Cerebellar cortex (tissue), 1 donor: ENCODE measurements around the gene UGT1A6.
"Not testable (repeated sequence)": the region's sequence is repeated elsewhere in the genome, so short reads cannot be mapped to it uniquely, and the experiment has no call there.

ENCODE experiments used
- DNase-seq: peaks from one replicate; pipeline ENCODE4 v3.0.0-alpha.2; 2015; ENCODE audit warnings: low spot score

Gene UGT1A6

DNA sequence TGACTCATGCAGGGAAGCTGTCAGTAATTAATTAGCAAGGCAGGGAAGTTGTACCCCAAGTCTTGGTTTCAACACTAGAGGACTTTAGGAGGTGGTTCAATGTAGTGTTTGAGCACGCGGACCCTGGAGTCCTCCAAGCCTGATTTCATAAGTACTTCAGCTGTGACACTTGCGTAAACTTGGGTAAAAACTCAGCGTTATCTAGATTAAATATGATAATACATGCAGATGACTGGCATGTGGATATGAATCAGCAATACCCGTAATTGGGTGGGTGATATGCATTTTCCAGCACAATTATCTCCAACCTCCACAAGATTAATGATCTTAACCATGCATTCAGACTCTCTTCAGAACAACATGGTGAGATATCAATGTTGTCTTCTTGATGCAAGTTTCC is 5.8 kb upstream of the UGT1A6 start:
- DNase-seq, result no peak

DNA sequence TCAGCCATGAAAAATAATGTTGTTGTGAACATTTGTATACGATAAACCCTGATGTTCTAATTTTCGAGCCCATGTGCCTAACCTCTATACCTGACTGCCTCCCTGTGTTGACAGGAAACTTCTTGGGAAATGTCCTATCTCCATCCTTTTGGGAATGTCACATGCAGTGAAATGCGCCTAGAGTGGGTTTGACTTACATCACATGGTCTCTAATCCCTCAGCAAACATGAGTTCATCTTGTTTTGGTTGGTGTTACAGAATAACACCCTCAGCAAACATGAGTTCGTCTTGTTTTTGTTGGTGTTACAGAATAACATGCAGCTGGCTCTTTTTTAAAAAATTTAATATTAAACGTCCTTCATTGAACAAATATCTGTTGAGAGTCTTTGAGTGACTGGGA is 4.3 kb upstream of the UGT1A6 start:
- no peak for DNase-seq

DNA sequence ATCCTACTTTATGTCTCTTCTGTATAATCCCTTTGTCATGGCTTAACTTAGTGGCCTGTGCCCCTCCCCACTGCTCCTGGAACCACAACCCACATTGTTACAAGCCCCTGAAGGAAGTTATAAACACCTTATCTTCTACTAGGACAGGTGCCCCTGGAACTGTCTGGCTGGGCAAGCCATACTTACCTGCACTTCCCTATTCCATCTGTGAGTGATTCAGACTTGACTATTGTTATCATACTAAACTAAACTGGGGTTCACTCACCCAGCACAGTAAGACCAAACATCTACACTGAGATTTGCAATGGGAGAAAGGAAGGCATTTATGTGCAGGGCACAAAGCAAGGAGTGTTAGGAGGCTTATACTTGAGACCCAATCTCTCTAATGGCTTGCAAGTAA is 3.7 kb upstream of the UGT1A6 start:
- DNase-seq, result no peak

DNA sequence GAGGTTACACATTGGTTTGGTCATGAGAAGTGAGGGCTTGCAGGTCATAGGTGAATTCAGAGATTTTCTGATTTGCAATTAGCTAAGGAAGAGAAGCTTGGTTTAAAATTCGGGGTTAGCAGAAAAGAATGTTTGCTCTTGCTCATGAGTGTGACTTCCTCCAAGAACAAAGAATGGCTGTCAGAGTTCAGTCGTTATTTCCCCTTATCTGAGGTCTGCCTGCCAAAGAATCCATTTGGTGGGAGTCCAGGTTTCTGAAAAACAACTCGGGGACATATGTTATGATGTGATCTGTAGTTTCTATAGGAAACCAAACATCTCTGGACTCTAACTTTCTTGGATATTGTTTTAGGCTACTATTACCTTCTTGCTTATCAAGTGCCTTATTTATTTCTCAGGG is 3.2 kb upstream of the UGT1A6 start:
- no peak for DNase-seq

DNA sequence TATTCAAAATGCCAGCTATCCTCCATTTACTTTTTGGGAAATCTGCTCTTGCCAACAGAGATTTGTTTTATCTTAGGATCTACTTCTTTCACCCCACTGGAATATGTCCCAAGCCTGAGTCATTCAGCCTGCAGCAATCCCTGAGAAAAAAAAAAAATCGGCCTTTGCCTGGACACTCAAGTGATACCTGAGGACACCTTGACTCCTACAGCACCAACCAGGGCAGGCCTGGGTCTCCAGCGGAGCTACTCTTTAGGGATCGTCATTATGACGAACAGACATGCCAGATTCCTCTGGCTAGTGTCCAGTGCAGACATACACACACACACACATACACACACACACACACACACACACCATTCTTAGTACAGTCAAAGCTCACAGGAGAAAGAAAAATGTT is 2.2 kb upstream of the UGT1A6 start:
- DNase-seq, result no peak

DNA sequence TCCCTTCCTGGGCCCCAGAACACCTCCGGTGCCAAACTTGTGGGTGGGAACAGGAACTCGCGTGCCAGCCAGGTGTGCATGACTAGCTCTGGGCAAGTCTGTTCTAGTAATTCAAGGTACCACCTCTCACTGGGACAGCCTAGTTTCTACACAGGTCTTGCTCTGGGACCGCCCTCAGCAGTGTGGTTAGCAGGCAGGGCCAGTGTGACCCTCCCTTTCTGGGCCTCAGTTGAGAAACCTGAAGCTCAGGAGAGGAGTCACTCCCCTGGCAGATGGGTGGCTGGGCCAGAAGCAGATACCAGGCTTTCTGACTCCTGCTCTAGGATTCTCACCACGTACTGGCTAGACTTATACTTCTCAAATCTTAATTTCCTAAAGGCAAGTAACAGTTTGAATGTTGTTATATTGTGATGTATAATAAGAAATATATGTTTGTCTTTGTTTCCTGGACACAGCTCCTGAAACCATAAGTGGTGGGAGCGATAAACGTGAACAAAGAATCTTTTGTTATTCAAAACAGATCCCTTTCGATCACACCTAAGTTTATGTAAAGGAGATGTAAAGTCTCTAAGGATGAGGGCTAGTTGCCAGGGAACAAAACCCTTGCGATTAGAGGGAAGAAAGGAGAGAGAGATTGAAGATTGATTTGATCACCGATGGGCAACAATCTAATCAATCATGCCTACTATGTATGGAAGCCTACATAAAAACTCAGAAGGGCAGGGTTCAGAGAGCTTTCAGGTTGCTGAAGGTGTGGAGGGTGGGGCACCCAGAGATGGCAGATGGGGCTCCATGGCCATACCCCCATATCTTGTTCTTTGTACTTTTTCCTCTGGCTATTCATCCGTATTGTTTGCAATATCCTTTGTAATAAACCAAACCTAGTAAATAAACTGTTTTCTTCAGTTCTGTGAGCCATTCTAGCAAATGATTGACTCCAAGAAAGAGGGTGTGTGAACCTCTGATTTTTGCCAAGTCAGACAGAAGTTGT is 952 bp upstream of the UGT1A6 start:
- no peak for DNase-seq

DNA sequence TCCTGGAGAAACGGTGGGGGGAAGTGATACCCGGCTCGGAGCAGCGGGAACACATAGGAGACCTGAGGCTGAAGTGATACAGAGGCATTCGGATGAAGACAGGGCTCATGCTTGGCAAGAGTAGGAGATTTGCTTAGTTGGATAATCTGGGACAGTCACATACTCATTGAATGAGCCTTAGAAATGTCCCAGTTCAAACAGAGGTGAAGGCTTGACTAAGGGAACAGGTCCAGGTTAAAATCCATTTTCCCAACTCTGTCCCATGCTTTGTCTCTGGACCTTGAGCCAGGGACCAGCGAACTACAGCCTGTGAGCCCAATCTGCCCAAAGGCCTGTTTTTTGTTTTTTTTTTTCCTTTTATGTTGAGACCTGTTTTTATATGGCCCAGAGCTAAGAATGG is 1.3 kb downstream of the UGT1A6 start:
- DNase-seq, result no peak

DNA sequence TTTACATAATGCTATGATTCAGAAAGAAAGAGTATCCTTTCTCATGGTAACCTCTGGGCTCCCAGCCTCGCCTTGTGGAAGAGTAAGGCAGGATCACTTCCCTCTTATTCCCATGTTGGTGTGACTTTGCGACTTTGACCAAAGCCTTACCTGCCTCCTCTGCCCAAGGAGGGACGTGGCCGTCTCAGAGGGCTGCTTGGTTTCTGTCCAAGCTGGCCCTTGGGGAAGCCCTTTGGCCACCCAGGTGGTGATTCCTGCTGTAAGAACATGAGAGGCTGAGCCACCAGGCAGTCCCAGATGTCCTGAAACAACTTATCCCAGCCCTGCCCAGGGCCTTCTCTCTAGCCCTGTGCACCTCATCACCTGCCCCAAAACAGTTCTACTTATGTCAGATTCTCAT is 6.0 kb downstream of the UGT1A6 start:
- DNase-seq, result no peak

DNA sequence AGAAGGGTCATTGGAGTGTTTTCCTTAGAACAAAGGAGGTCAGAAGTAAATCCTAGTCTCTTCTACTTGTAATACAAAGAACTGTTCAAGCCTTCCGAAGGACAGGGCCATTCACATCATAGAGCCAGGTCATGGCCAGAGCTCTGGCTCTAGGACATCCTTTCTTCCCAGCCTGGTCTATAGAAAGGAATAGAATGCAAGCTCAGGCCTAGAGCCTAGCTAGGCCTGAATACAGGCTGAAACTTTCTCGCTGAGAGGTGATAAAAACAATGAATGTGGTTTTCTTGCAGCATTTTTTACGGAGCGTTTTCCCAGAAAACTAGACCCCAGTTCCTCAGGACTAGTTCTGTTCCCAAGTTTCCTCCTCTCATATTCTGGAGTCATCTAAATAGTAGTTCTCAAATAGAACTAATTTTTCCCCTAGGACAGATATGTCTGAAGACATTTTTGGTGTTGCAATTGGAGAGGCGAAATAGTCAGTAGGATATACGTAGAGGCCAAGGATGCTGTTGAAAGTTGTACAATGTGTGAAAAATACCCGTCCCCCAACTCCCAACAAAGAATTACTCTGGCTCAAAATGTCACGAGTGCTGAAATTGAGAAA is 6.8 kb downstream of the UGT1A6 start:
- DNase-seq, result no peak

DNA sequence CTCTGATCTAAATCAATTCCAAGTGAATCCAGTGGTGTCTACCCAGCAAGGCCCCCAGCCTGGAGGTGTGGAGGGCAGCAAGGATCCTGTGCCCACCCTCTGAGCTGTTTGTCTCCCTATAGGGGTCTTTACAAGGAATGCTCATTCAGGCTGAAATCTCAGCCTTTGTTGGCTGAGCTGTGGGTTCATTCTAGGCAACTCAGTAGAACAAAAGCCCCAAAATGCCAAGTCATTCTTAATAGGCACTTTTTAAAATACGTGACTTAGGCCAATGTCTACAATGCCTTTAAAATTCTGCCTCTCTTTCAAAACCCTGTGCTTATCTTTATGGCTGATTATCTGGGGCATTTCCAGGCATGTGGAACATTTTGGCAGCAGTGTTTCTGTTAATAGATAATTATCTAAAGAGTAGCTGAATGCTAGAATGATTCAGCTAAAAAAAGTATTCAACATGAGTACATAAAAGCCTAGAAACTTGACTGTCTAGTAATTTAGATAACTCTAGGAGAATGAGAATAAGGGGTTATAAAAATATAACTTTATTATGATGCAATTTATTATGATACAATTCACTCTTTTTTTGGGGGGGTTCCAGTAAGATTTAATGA is 7.4 kb downstream of the UGT1A6 start:
- no peak for DNase-seq

DNA sequence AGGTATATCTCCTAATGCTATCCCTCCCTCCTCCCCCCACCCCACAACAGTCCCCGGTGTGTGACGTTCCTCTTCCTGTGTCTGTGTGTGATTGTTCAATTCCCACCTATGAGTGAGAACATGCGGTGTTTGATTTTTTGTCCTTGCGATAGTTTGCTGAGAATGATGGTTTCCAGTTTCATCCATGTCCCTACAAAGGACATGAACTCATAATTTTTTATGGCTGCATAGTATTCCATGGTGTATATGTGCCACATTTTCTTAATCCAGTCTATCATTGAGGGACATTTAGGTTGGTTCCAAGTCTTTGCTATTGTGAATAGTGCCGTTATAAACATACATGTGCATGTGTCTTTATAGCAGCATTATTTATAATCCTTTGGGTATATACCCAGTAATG is 8.2 kb downstream of the UGT1A6 start:
- DNase-seq, result not testable (repeated sequence)

DNA sequence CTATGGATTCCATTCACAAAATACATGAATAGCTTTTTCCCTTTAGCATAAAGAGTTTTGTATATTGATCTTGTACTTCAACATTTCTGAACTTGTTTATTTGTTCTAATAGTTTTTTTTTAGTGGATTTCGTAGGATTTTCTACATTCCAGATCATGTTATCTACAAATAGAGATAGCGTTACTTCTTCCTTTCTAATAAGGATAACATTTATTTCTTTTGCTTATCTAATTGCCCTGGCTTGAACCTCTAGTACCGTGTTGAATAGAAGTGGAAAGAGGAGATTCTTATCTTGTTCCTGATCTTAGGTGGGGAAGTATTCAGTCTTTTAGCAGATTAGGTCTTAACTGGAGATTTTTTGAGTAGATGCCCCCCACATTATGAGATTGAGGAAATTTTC is 9.5 kb downstream of the UGT1A6 start:
- no peak for DNase-seq

DNA sequence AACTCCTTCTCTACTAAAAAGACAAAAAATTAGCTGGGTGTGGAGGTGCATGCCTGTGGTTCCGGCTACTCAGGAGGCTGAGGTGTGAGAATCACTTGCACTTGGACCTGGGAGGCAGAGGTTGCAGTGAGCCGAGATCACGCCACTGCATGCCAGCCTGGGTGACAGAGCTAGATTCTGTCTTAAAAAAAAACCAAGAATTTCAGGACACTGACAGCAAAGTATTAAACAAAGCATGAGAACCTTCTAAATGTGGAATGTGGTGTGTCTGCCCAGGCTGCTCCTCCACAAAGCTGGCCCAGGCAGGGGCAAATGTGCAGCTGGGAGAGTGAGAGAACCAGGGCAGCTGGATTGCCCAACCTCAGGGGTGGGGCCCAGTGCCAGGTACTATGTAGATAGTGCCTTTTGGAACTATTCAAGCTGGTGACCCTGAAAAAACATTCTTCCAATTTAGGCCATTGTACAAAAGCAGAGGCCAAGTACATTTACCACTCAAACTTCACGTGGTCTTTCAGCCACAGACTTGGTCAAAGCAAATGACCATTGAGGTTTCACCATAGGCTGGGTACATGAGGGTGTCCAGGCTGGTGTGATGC is 13.3 kb downstream of the UGT1A6 start:
- no peak for DNase-seq

DNA sequence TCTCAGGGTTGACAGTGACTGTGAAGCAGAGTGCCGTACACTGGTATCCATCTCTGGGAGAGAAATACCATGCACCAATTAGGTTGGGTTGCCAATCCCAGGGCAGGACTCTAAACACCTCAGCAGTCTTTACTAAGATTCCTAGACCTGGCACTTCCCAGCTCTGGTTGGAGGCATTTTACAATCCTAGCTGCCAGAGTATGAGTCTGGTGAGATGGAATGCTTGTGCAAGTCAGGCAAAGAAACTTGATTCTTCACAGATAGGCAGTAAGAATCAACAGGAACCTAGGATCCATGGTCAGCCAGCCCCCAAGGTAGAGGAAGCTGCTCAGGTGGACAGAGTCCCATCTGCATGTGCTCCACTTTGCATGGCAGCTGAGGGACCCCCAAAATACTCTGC is 14.0 kb downstream of the UGT1A6 start:
- no peak for DNase-seq

DNA sequence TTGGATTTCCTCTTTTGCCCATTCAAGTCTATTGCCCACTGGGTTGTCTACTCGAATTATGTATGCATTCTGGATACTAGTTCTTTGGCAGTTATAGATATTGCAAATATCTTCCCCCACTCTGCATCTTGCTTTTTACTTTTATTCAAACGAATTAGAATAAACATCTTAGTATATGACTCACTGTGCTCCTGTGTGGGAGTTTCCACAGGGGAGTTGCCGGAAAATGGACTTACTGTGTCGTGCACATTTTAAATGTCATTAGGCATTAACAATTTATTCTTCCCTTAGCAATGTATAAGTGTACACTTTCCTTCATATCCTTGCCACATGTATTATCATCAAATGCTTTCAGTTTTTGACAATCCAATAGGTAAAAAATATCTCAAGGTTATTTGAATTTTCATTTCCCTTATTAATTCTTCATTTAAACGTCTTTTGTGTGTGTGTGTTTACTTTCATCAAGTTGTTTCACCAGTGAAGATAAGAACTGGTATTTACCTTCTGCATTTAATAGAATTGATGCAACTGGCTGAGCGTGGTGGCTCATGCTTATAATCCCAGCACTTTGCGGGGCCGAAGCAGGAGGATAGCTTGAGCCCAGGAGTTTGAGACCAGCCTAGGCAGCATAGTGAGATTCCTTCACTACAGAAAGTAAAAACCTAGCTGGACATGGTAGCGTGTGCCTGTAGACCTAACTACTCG is 15.4 kb downstream of the UGT1A6 start:
- no peak for DNase-seq

DNA sequence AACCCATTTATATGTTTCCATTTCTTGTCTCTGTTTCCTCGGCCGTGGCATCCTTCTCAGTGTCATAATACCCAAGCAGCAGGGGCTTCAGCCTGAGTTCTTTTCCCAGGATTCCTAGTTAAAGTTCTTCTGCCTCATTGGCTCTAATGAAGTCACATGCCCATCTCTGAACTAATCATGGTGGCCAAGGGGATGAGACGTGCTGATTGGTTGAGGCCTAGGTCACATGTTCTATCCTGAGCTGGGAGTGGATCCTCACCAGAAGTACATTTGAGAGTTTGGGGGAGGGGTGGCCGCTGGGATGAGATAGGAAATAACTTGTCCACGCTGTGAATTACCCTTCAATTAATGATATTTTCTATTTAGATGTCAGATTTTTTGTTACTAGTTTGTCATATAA is 16.3 kb downstream of the UGT1A6 start:
- no peak for DNase-seq

DNA sequence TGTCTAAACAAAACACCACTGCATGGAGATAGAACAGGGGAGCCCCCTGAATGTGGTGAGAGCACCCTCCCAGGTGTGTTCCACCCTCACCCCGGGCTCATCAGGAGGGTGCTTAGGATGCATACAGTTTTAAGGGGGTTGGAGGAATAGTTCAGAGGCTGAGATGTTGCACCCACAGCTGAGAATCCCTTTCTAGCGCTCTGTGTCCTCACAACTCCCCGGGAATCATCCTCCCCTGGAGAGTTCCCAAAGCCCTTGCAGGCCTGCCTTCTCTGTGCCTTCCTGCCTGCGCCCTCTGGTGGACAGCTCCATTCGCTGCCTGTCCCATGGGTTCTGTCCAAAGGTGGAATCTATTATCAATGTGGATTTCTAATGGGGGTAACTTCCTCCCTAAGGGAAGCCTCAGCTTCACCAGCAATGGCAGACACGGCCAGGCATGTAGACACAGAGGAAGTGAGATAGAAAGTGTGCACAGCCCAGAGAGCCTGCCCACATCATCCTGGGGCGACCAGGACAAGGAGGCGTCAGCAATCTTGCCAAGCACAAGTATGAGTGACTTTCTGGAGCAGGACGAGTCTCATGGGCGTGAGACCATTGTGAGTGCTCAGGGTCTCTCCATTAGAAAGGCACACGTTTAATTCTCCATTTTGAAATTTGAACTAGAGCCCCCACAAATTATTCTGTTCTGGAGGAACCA is 18.8 kb downstream of the UGT1A6 start:
- DNase-seq, result peak; percentile 52

DNA sequence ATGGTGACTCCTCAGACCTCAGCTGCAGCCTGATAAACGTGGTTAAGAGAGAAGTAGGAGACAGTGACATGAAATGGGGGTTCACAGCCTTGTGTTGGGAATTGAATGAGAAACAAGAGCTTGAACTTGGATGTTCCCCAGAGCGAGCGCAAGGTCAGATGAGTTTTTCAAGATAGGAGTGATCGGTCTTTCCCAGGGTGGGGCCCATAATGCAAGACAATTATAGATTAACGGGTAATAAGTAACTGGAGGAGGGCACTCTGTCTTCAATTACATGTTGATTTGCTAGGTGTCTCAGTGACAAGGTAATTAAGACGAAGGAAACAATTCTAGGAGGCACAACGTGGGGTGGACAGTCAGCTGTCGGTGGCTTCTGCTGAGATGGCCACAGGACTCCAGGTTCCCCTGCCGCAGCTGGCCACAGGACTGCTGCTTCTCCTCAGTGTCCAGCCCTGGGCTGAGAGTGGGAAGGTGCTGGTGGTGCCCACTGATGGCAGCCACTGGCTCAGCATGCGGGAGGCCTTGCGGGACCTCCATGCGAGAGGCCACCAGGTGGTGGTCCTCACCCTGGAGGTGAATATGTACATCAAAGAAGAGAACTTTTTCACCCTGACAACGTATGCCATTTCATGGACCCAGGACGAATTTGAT is 20.0 kb downstream of the UGT1A6 start, which contains the start of gene UGT1A5:
Gene UGT1A5, plus strand, starts transcription at position 297 of the 651 bp plus-strand sequence. Its CDS starts 85 bp downstream, at position 382.
- DNase-seq, result no peak

DNA sequence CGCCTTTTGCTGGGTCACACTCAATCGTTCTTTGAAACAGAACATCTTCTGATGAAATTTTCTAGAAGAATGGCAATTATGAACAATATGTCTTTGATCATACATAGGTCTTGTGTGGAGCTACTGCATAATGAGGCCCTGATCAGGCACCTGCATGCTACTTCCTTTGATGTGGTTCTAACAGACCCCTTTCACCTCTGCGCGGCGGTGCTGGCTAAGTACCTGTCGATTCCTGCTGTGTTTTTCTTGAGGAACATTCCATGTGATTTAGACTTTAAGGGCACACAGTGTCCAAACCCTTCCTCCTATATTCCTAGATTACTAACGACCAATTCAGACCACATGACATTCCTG is 20.5 kb downstream of the UGT1A6 start:
- DNase-seq, result no peak

DNA sequence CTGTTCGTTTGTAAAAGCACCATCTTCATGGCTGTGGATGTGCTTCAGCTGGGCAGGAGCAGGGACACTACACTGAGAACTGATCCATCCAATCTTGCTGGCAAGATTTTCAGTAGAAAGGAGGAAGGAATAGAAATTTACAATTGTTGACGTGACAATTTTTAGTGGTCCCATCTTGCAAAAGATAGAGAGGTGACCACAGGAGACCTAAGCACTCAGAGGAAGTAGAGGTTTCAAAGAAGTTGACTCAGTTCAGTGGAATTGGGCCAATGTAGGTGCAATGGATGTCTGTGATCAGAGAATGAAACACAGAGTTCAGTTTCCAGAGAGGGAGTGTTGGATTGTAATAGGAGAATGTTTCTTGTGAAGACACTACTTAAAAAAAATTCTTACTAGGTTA is 21.4 kb downstream of the UGT1A6 start:
- no peak for DNase-seq

DNA sequence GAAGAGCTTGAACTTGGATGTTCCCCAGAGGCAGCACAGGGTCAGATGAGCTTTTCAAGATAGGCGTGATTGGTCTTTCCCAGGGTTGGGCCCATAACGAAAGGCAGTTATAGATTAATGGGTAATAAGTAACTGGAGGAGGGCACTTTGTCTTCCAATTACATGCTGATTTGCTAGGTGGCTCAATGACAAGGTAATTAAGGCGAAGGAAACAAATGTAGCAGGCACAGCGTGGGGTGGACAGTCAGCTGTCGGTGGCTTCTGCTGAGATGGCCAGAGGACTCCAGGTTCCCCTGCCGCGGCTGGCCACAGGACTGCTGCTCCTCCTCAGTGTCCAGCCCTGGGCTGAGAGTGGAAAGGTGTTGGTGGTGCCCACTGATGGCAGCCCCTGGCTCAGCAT is 25.9 kb downstream of the UGT1A6 start, which contains the start of gene UGT1A4:
Gene UGT1A4, plus strand, starts transcription at position 185 of the 400 bp plus-strand sequence. Its CDS starts 85 bp downstream, at position 270.
- DNase-seq, result no peak
